ENCODE results near the gene LASP1NB.

Gene LASP1NB

DNA sequence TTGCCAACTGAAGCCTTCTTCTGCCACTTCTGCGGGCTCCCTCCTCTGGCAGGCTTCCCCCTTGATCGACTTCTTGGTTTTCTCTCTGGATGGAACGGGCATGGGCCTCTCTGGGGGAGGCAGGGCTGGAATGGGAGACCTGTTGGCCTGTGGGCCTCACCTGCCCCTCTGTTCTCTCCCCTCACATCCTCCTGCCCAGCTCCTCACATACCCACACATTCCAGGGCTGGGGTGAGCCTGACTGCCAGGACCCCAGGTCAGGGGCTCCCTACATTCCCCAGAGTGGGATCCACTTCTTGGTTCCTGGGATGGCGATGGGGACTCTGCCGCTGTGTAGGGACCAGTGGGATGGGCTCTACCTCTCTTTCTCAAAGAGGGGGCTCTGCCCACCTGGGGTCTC lies 6.5 kb upstream of the LASP1NB start:
- peaks cover 71% of the 10 kb centered on the region; the same call in 1 of the 2 replicates for H3K36me3 ChIP-seq (ENCODE audit: insufficient read depth, low read length)
- no peak overlapping the region for H3K4me3 ChIP-seq (ENCODE audit: low read length, poor library complexity, severe bottlenecking)
- TF ChIP-seq EZH2phosphoT487 (IDR thresholded peaks at IDR 0.05; ENCODE audit: borderline replicate concordance) (no peak), CTCF (conservative IDR thresholded peaks at IDR 0.05; ENCODE audit: low read length) (no peak)
- no peak overlapping the region for H2AFZ ChIP-seq (ENCODE audit: low read length)
- no peaks in the 10 kb centered on the region for H4K20me1 ChIP-seq (ENCODE audit: insufficient read depth, low read length, poor library complexity, severe bottlenecking)
- H3K79me2 ChIP-seq (ENCODE audit: insufficient read depth, low read length) = no peaks in the 10 kb centered on the region
- H3K9ac ChIP-seq (ENCODE audit: low read depth, low read length, poor library complexity, severe bottlenecking) = no peak overlapping the region
- no peaks in the 10 kb centered on the region for H3K9me2 ChIP-seq (replicated peaks; ENCODE audit: low read depth, low read length)
- peaks cover 6% of the 10 kb centered on the region for H3K4me1 ChIP-seq (ENCODE audit: insufficient read depth, low read length, poor library complexity, severe bottlenecking)
- H3K4me2 ChIP-seq (ENCODE audit: low read depth, low read length, poor library complexity, severe bottlenecking) = no peak overlapping the region
- no peaks in the 10 kb centered on the region for H3K9me3 ChIP-seq (ENCODE audit: insufficient read depth, low read depth, low read length)
- H3K27me3 ChIP-seq (ENCODE audit: insufficient read depth, low read length, poor library complexity, severe bottlenecking) = no peaks in the 10 kb centered on the region
- no peaks in the 10 kb centered on the region for H3F3A ChIP-seq (ENCODE audit: low read depth)

- Histone ChIP-seq H3K4me3 (ENCODE audit: low read length, poor library complexity, severe bottlenecking) (no peak overlapping the region), H2AFZ (ENCODE audit: low read length) (no peak overlapping the region), H3K79me2 (ENCODE audit: insufficient read depth, low read length) (no peaks in the 10 kb centered on the region), H3K4me2 (ENCODE audit: low read depth, low read length, poor library complexity, severe bottlenecking) (no peak overlapping the region), H3F3A (ENCODE audit: low read depth) (no peaks in the 10 kb centered on the region), H3K9me3 (ENCODE audit: insufficient read depth, low read depth, low read length) (no peaks in the 10 kb centered on the region), H4K20me1 (ENCODE audit: insufficient read depth, low read length, poor library complexity, severe bottlenecking) (no peaks in the 10 kb centered on the region), H3K4me1 (ENCODE audit: insufficient read depth, low read length, poor library complexity, severe bottlenecking) (peaks cover 6% of the 10 kb centered on the region), H3K36me3 (ENCODE audit: insufficient read depth, low read length) (peaks cover 65% of the 10 kb centered on the region; the same call in 1 of the 2 replicates), H3K9me2 (replicated peaks; ENCODE audit: low read depth, low read length) (no peaks in the 10 kb centered on the region), H3K9ac (ENCODE audit: low read depth, low read length, poor library complexity, severe bottlenecking) (no peak overlapping the region), H3K27me3 (ENCODE audit: insufficient read depth, low read length, poor library complexity, severe bottlenecking) (no peaks in the 10 kb centered on the region)
- TF ChIP-seq EZH2phosphoT487 (IDR thresholded peaks at IDR 0.05; ENCODE audit: borderline replicate concordance) (no peak), CTCF (conservative IDR thresholded peaks at IDR 0.05; ENCODE audit: low read length) (no peak)
Measured at GRCh38 chr17:38919316-38920078, 5.9 kb upstream of the LASP1NB start.

DNA sequence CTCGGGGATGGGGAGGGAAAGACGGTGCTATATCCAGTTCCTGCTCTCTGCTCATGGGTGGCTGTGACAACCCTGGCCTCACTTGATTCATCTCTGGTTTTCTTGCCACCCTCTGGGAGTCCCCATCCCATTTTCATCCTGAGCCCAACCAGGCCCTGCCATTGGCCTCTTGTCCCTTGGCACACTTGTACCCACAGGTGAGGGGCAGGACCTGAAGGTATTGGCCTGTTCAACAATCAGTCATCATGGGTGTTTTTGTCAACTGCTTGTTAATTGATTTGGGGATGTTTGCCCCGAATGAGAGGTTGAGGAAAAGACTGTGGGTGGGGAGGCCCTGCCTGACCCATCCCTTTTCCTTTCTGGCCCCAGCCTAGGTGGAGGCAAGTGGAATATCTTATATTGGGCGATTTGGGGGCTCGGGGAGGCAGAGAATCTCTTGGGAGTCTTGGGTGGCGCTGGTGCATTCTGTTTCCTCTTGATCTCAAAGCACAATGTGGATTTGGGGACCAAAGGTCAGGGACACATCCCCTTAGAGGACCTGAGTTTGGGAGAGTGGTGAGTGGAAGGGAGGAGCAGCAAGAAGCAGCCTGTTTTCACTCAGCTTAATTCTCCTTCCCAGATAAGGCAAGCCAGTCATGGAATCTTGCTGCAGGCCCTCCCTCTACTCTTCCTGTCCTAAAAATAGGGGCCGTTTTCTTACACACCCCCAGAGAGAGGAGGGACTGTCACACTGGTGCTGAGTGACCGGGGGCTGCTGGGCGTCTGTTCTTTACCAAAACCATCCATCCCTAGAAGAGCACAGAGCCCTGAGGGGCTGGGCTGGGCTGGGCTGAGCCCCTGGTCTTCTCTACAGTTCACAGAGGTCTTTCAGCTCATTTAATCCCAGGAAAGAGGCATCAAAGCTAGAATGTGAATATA lies 4.8 kb upstream of the LASP1NB start:
- no peaks in the 10 kb centered on the region for H4K20me1 ChIP-seq (ENCODE audit: insufficient read depth, low read length, poor library complexity, severe bottlenecking)
- no peaks in the 10 kb centered on the region for H3F3A ChIP-seq (ENCODE audit: low read depth)
- H3K36me3 ChIP-seq (ENCODE audit: insufficient read depth, low read length) = peaks cover 54% of the 10 kb centered on the region; the same call in 1 of the 2 replicates
- peaks cover 8% of the 10 kb centered on the region for H3K4me1 ChIP-seq (ENCODE audit: insufficient read depth, low read length, poor library complexity, severe bottlenecking)
- H3K9me3 ChIP-seq (ENCODE audit: insufficient read depth, low read depth, low read length) = no peaks in the 10 kb centered on the region
- H3K79me2 ChIP-seq (ENCODE audit: insufficient read depth, low read length) = no peaks in the 10 kb centered on the region
- no peak overlapping the region for H2AFZ ChIP-seq (ENCODE audit: low read length)
- H3K4me2 ChIP-seq (ENCODE audit: low read depth, low read length, poor library complexity, severe bottlenecking) = no peak overlapping the region
- TF ChIP-seq CTCF (conservative IDR thresholded peaks at IDR 0.05; ENCODE audit: low read length) = no peak
- no peak for TF ChIP-seq EZH2phosphoT487 (IDR thresholded peaks at IDR 0.05; ENCODE audit: borderline replicate concordance)
- H3K4me3 ChIP-seq (ENCODE audit: low read length, poor library complexity, severe bottlenecking) = no peak overlapping the region
- H3K9me2 ChIP-seq (replicated peaks; ENCODE audit: low read depth, low read length) = no peaks in the 10 kb centered on the region
- no peak overlapping the region for H3K9ac ChIP-seq (ENCODE audit: low read depth, low read length, poor library complexity, severe bottlenecking)
- no peaks in the 10 kb centered on the region for H3K27me3 ChIP-seq (ENCODE audit: insufficient read depth, low read length, poor library complexity, severe bottlenecking)

All from Loucy (cell line).